Adrenal gland (tissue), 5 donors: ENCODE results near the gene RSPH10B2.

Source experiments
- CTCF ChIP-seq, 6 experiments: fragments of 450-650 bp in 4 of 6; fragments of 200-600 bp in 2 of 6; sonication (generic) in 1 of 6; IDR thresholded peaks; 1 replicate in 5 of 6; 2 replicates in 1 of 6; pipeline versions ENCODE4 v1.5.1 to v1.8.0; 2016 to 2021; ENCODE audit warnings: antibody characterized with exemption in 6 of 6, mild to moderate bottlenecking in 2 of 6, moderate library complexity in 1 of 6
- POLR2A ChIP-seq, 2 donors: fragments of 450-650 bp; IDR thresholded peaks; one replicate each; pipeline ENCODE4 v1.6.1; 2017; ENCODE audit warnings: antibody characterized with exemption in 2 of 2, mild to moderate bottlenecking in 2 of 2, moderate library complexity in 1 of 2
- donor health status: DM: no; HTN: no; CAD: no.

DNA sequence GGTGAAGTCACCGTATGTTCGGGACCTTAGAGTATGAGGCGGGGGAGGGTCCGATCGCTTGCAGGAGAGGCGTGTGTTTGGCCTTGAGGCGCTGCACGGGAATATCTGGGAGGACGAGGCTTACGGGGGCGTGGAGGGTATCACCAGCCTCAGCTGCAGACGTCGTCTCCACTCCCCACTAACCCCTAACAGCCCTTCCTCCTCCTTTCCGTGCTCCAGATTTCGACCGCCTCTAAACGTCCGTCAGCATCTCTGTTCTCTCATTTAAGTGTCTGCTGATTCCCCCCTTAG is 23.6 kb upstream of the RSPH10B2 start:
- TF ChIP-seq POLR2A (IDR thresholded peaks at IDR 0.05) (no peak), CTCF (IDR thresholded peaks at IDR 0.05) (no peak)
